Osteoblast (primary cell): ENCODE measurements around the gene SNCB. TPM values are rescaled to one million over a fixed set of nuclear protein-coding genes. Genes with fewer than 3 reads are reported as not detected.
A peak's percentile ranks its signal among the peaks of the same experiment; 100 is the strongest.

Experiments
- DNase-seq: peaks from one replicate; pipeline ENCODE4 v3.0.0; 2011; ENCODE audit warnings: low spot score, mixed read lengths; ENCODE audit not compliant: insufficient read length; ENCODE audit errors: missing footprints
- H2AFZ ChIP-seq: 2 replicates; pipeline ENCODE4 v1.6.0; 2011; ENCODE audit warnings: mild to moderate bottlenecking, low read length
- H3K27ac ChIP-seq: 2 replicates; pipeline ENCODE4 v1.5.1; 2011; ENCODE audit warnings: mild to moderate bottlenecking, low read depth, low read length, moderate library complexity
- H3K27me3 ChIP-seq: 2 replicates; pipeline ENCODE4 v1.6.0; 2012; ENCODE audit warnings: mild to moderate bottlenecking, control low read depth, inconsistent platforms, low read length, moderate library complexity; ENCODE audit not compliant: insufficient read depth
- H3K36me3 ChIP-seq: 2 replicates; pipeline ENCODE4 v1.5.1; 2011; ENCODE audit warnings: mild to moderate bottlenecking, low read length, control low read depth, moderate library complexity; ENCODE audit not compliant: insufficient read depth
- H3K4me1 ChIP-seq: 2 replicates; pipeline ENCODE4 v1.5.1; 2011; ENCODE audit warnings: mild to moderate bottlenecking, low read length, control low read depth, moderate library complexity; ENCODE audit not compliant: insufficient read depth
- H3K4me2 ChIP-seq: 2 replicates; pipeline ENCODE4 v1.6.0; 2011; ENCODE audit warnings: mild to moderate bottlenecking, low read length; ENCODE audit not compliant: insufficient read depth
- H3K4me3 ChIP-seq: fragments of 200-600 bp; sonication (generic); 3 replicates; pipeline ENCODE4 v1.5.1; 2012; ENCODE audit warnings: mild to moderate bottlenecking, low read length, inconsistent platforms; ENCODE audit not compliant: insufficient read depth
- H3K79me2 ChIP-seq: 2 replicates; pipeline ENCODE4 v1.6.0; 2012; ENCODE audit warnings: mild to moderate bottlenecking, low read length, control low read depth, inconsistent platforms; ENCODE audit not compliant: insufficient read depth
- H3K9me3 ChIP-seq: 2 replicates; pipeline ENCODE4 v1.5.1; 2011; ENCODE audit warnings: low read depth, low read length, control low read depth
- H4K20me1 ChIP-seq: 2 replicates; pipeline ENCODE4 v1.6.0; 2012; ENCODE audit warnings: mild to moderate bottlenecking, low read length, control low read depth; ENCODE audit not compliant: insufficient read depth
- CTCF ChIP-seq: IDR thresholded peaks from 2 replicates; pipeline ENCODE4 v1.5.1; 2011; ENCODE audit warnings: mild to moderate bottlenecking, low read depth, low read length, moderate library complexity; ENCODE audit errors: extremely low read depth
- total RNA-seq: library from RNA; depleted of rRNA; stranded (reverse); fragments of >200 nt; gene quantifications from 2 replicates; pipeline ENCODE4 v1.2.3, GENCODE V29; 2012

Gene SNCB
- total RNA-seq, 1 donor = not detected

- Histone ChIP-seq H2AFZ (no peak overlapping the region), H3K4me1 (peaks cover 21% of the 10 kb centered on the region)
These were observed 13.8 kb downstream of the SNCB start for GRCh38 chr5:176616511-176616910.

GRCh38 chr5:176614805-176615478 is 15.4 kb downstream of the SNCB start:
- no peaks in the 10 kb centered on the region for H4K20me1 ChIP-seq
- no peaks in the 10 kb centered on the region for H3K79me2 ChIP-seq
- H3K4me2 ChIP-seq = no peak overlapping the region
- peaks cover 22% of the 10 kb centered on the region for H3K4me1 ChIP-seq
- no peaks in the 10 kb centered on the region for H3K36me3 ChIP-seq
- no peak overlapping the region for H3K4me3 ChIP-seq
- no peaks in the 10 kb centered on the region for H3K9me3 ChIP-seq
- no peak overlapping the region for H3K27ac ChIP-seq
- peak; percentile 99 for DNase-seq
- H2AFZ ChIP-seq = no peak overlapping the region
- TF ChIP-seq CTCF = no peak
- peaks cover 32% of the 10 kb centered on the region for H3K27me3 ChIP-seq

More at GRCh38 chr5:176616511-176616910, 13.8 kb downstream of the SNCB start:
- Histone ChIP-seq H3K27ac (no peak overlapping the region), H3K27me3 (peaks cover 48% of the 10 kb centered on the region), H4K20me1 (no peaks in the 10 kb centered on the region), H3K9me3 (no peaks in the 10 kb centered on the region), H3K79me2 (no peaks in the 10 kb centered on the region), H3K36me3 (no peaks in the 10 kb centered on the region), H3K4me3 (no peak overlapping the region), H3K4me2 (no peak overlapping the region)
- no peak for DNase-seq
- TF ChIP-seq CTCF = no peak

- no peak overlapping the region for H3K27ac ChIP-seq
- no peak for TF ChIP-seq CTCF
- H3K4me2 ChIP-seq = no peak overlapping the region
- no peak overlapping the region for H3K4me3 ChIP-seq
- H3K27me3 ChIP-seq = peaks cover 13% of the 10 kb centered on the region
- H2AFZ ChIP-seq = no peak overlapping the region
- no peaks in the 10 kb centered on the region for H3K9me3 ChIP-seq
- no peak for DNase-seq
- H4K20me1 ChIP-seq = peaks cover 9% of the 10 kb centered on the region
- H3K36me3 ChIP-seq = no peaks in the 10 kb centered on the region
- H3K79me2 ChIP-seq = no peaks in the 10 kb centered on the region
- H3K4me1 ChIP-seq = peaks cover 25% of the 10 kb centered on the region
These were observed 17.5 kb downstream of the SNCB start for GRCh38 chr5:176612855-176613254.

- peaks cover 10% of the 10 kb centered on the region for H3K27me3 ChIP-seq
- no peak overlapping the region for H2AFZ ChIP-seq
- H3K79me2 ChIP-seq = no peaks in the 10 kb centered on the region
- no peak for DNase-seq
- peaks cover 9% of the 10 kb centered on the region for H4K20me1 ChIP-seq
- H3K27ac ChIP-seq = no peak overlapping the region
- no peak for TF ChIP-seq CTCF
- H3K4me1 ChIP-seq = peaks cover 25% of the 10 kb centered on the region
- H3K4me3 ChIP-seq = no peak overlapping the region
- H3K36me3 ChIP-seq = no peaks in the 10 kb centered on the region
- H3K9me3 ChIP-seq = no peaks in the 10 kb centered on the region
- H3K4me2 ChIP-seq = no peak overlapping the region
These were observed 18.3 kb downstream of the SNCB start for GRCh38 chr5:176612008-176612407.
